ENCODE results near the gene DVL1.

Gene DVL1

DNA sequence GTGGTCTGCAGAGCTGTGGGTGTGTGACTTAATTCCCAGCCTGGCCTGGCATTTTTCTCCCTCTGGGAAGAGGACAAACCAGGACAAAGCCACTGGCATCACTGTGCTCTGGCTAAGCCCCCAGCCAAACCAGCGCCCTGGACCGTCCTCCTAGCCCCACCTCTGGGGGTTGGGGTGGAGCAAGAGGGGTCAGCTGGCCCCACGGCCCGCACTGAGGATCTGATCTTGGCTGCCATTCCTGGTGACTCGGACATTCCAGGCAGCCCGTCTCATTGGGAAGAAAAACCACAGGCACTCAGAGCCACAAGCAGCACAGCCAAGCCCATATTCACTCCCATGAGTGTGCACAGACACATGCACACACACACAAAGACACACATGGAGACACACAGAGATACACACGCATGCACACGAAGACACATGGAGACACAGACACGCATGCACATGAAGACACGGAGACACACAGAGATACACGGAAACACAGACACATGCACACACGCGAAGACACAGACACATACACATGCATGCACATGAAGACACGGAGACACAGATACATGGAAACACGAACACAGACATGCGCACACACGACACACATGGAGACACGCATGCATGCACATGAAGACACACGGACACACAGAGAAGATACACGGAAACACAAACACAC, 11.4 kb upstream of the DVL1 start:
- peak; percentile 87 for DNase-seq (ENCODE audit: low read depth)
- H3K4me3 ChIP-seq (replicated peaks; ENCODE audit: low read depth, low read length) = no peak overlapping the region
- TF ChIP-seq, protein P1, sequence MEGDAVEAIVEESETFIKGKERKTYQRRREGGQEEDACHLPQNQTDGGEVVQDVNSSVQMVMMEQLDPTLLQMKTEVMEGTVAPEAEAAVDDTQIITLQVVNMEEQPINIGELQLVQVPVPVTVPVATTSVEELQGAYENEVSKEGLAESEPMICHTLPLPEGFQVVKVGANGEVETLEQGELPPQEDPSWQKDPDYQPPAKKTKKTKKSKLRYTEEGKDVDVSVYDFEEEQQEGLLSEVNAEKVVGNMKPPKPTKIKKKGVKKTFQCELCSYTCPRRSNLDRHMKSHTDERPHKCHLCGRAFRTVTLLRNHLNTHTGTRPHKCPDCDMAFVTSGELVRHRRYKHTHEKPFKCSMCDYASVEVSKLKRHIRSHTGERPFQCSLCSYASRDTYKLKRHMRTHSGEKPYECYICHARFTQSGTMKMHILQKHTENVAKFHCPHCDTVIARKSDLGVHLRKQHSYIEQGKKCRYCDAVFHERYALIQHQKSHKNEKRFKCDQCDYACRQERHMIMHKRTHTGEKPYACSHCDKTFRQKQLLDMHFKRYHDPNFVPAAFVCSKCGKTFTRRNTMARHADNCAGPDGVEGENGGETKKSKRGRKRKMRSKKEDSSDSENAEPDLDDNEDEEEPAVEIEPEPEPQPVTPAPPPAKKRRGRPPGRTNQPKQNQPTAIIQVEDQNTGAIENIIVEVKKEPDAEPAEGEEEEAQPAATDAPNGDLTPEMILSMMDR (IDR thresholded peaks at IDR 0.05; ENCODE audit: low read length, missing control alignments) = no peak

DNA sequence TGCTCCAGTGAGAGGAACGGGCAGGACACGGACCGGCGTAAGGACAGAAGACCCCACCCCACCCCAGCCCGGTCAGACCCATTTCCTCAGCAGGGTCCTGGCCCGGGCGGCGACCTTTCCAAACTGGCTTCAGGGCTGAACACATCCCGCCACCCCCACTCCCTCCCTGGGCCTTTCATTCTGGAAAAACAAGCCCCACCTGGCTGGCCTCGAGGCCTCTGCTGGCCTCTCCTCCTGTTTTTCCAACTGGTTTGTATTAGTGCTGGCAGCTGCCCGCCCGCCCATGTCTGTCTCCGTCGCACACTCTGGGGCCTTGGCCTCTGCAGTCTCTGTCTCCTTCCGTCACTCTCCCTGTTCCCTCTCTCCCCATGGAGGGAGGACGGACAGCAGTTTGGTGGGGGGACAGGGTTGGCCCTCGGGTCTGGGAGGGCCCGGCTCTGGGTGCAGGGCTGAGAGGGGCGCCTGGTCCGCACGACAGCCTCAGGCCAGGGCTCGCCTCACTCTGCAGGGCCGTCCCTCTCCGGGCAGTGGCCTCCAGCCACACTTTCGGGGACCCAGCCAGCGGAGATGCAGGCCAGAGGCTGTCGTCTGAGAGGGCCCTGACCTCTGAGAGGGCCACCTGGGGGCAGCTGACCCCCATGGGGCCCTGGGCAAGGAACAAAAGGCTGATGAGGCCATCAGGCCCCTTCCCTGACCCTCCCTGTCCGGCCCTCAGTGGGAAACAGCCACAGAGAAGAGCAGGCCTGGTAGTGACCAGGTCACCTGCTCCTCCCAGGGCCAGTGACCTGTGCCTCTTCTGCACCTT, 10.6 kb upstream of the DVL1 start:
- no peak overlapping the region for H3K4me3 ChIP-seq (replicated peaks; ENCODE audit: low read depth, low read length)
- no peak for DNase-seq (ENCODE audit: low read depth)
- TF ChIP-seq, protein P1 (IDR thresholded peaks at IDR 0.05; ENCODE audit: low read length, missing control alignments) = no peak

DNA sequence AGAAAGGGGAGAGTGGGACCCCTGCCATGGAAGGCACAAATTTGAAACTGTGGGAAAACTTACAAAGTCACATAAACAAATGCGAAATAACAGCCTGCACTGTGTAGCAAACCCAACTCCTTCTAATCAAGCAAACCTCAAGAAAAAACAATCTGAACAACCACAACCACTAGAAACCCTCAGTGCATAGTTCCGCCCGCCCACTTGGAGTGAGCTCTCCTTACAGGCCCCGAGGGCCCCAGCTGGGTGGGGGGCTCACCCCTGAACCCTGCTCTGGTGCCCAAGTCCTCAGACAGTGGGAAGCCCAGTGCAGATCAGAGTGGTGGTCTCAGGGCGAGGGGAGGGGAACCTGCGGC, 10.1 kb upstream of the DVL1 start:
- DNase-seq (ENCODE audit: low read depth) = no peak
- TF ChIP-seq, protein P1 (IDR thresholded peaks at IDR 0.05; ENCODE audit: low read length, missing control alignments) = no peak
- H3K4me3 ChIP-seq (replicated peaks; ENCODE audit: low read depth, low read length) = no peak overlapping the region

DNA sequence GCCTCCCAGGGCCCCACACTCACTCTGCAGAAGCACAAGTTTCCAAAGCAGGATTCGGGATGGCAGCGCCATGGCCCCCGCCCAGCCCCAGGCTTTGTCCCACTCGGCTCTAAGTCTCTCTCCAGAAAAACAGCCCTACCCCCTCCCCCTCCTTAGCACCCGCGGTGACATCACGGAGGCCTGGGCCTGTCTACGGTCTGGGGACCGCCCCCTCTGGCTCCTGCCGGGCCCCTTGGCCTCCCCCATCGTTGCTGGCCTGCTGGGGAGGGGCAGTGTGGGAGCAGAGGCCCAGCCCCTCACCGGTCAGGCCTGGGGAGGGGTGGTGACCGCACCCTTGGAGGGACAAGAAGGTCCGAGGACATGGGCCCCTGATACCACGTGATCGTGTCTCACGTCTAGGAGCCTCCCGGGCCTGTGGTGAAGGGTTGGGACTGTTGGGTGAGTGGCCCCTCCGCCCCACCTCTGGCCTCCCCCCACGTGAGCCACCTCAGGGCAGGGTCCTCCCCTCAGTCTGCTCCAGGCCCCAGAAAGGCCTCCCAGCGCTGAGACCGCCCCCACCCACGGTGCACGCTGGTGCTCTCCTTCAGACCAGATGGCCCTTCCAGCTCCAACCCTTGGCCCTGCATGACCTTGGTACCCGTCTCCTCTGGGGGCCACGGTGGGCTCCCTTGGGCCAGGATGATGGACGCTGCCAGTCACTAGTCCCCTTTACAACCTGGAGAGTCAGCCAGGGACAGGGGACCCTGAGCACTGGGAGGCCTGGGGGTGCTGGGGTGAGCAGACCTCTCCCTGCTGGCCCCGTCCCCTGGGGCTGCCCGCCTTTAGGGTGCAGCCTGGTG, 9.4 kb upstream of the DVL1 start, which contains the start of gene MXRA8:
Gene MXRA8, minus strand, starts transcription at position 123 of the 839 bp plus-strand sequence. Its CDS starts 51 bp downstream, at position 72.
- DNase-seq (ENCODE audit: low read depth) = peak; percentile 76
- TF ChIP-seq, protein P1 (IDR thresholded peaks at IDR 0.05; ENCODE audit: low read length, missing control alignments) = no peak
- H3K4me3 ChIP-seq (replicated peaks; ENCODE audit: low read depth, low read length) = peak within 1 kb of the TSS; percentile 64

DNA sequence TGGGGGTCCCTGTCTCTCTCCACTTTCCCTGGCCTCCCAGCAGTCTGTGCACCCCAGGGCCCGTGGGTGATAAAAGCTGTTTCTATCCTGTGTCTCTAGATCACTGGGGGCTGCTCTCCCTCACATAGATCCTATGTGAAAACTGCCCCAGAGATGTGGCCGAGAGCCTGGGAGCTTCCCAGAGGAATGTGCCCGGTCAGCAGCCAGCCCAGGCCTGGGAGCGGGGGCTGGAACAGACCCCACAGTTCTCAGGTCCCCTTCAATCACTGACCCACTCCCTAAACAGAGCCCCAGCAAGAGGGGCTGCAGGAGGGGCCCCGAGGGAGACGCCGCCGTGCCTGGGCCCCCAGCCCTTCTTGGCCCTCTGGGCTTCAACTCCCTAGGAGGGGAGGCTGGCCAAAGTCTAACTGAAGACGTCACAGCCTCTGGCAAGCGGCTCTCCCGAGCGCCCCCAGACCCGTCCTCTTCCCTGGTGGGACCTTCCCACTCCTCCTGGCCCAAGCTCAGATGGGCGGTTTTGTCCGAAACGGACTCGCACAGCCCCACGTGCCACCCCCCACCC, 8.7 kb upstream of the DVL1 start:
- H3K4me3 ChIP-seq (replicated peaks; ENCODE audit: low read depth, low read length) = peak overlapping the region; percentile 64
- TF ChIP-seq, protein P1 (IDR thresholded peaks at IDR 0.05; ENCODE audit: low read length, missing control alignments) = no peak
- DNase-seq (ENCODE audit: low read depth) = no peak

DNA sequence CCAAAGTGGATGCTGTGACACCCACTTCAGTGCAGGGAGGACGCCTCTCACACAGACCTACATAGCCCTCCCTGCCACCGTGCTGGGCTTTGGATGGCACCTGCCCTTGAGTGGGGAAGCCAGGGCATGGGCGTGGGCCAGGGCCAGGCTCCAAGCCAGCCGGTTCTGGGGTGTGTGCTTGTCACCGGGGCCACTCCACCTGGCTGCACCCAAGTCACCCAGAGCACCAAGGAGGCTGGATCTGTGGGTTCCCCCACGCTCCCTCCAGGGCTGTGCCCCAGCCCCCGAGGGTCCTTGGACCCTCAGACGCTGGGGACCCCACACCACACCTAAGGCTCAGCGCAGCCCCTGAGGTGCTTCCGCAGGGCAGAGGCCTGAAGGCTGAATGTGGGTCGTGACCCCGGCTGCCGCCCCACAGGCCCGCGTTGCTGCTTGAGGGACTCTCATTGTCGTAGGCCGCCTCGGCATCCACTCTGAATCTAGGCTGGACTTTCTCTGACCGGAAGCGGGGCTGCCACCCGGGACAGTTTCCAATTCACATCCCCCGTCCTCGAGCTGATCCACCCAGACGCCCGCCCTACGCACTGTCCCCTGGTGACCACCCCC, 7.7 kb upstream of the DVL1 start:
- TF ChIP-seq, protein P1 (IDR thresholded peaks at IDR 0.05; ENCODE audit: low read length, missing control alignments) = no peak
- no peak for DNase-seq (ENCODE audit: low read depth)
- peak overlapping the region; percentile 64 for H3K4me3 ChIP-seq (replicated peaks; ENCODE audit: low read depth, low read length)

All from fibroblast of pulmonary artery (primary cell).